Measurements from ENCODE around the gene TMOD4. TPM values are rescaled to one million over a fixed set of nuclear protein-coding genes. Genes with fewer than 3 reads are reported as not detected.
"Not testable (repeated sequence)": the region's sequence is repeated elsewhere in the genome, so short reads cannot be mapped to it uniquely, and the experiment has no call there.

The TMOD4 gene
- total RNA-seq: not detected in 2 replicates

GRCh38 chr1:151175863-151176262 lies at the start of gene TMOD4:
TSS of gene TMOD4 (minus strand) at chr1:151175981. CDS start at chr1:151174875, 1,106 bp downstream.
- H3K4me3 ChIP-seq (ENCODE audit: low read depth, low read length): no peak within 1 kb of the TSS
- TF ChIP-seq, protein P1, sequence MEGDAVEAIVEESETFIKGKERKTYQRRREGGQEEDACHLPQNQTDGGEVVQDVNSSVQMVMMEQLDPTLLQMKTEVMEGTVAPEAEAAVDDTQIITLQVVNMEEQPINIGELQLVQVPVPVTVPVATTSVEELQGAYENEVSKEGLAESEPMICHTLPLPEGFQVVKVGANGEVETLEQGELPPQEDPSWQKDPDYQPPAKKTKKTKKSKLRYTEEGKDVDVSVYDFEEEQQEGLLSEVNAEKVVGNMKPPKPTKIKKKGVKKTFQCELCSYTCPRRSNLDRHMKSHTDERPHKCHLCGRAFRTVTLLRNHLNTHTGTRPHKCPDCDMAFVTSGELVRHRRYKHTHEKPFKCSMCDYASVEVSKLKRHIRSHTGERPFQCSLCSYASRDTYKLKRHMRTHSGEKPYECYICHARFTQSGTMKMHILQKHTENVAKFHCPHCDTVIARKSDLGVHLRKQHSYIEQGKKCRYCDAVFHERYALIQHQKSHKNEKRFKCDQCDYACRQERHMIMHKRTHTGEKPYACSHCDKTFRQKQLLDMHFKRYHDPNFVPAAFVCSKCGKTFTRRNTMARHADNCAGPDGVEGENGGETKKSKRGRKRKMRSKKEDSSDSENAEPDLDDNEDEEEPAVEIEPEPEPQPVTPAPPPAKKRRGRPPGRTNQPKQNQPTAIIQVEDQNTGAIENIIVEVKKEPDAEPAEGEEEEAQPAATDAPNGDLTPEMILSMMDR (IDR thresholded peaks at IDR 0.05; ENCODE audit: insufficient read depth, low read depth, low read length): peak; percentile 70
- DNase-seq (ENCODE audit: low read depth): peak; percentile 12

DNA sequence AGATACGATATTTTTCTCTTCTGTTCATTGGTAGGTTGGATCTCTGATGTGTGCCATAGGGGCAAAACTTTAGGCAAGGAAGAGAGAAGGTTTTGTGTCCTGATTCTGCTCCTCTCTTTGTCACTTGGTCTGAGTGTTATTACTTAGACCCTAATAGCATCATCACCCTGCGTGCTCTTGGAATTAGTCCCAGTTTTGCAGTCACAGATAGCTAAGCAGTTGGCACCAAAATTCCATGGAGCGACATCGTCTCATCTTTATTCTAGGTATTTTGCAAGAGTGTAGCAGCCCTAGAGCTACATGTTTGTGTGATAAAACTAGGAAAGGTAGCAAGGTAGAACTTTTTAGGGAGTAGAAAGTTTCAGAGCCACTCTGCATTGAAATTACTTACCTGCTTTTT lies 46.3 kb upstream of the TMOD4 start:
- DNase-seq (ENCODE audit: low read depth): no peak
- TF ChIP-seq, protein P1 (IDR thresholded peaks at IDR 0.05; ENCODE audit: insufficient read depth, low read depth, low read length): no peak
- H3K4me3 ChIP-seq (ENCODE audit: low read depth, low read length): no peak overlapping the region

DNA sequence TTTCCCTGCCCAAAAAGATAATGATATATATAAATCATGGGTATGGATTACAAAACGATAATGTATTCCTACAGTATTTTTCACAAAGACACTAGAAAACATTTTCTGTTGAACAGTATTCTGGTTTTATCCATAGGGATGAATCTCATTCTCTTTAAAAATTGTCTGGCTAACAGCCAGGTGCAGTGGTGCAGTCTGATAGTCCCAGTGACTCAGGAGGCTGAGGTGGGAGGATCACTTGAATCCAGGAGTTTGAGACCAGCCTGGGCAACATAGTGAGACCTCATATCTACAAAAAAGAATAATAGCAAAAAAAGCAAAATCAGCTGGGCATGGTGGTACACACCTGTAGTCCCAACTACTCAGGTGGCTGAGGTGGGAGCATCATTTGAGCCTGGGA lies 45.8 kb upstream of the TMOD4 start:
- no peak for DNase-seq (ENCODE audit: low read depth)
- TF ChIP-seq, protein P1 (IDR thresholded peaks at IDR 0.05; ENCODE audit: insufficient read depth, low read depth, low read length): no peak
- H3K4me3 ChIP-seq (ENCODE audit: low read depth, low read length): no peak overlapping the region

- TF ChIP-seq, protein P1 (IDR thresholded peaks at IDR 0.05; ENCODE audit: insufficient read depth, low read depth, low read length): no peak
- DNase-seq (ENCODE audit: low read depth): no peak
- H3K4me3 ChIP-seq (ENCODE audit: low read depth, low read length): no peak overlapping the region
Observed at GRCh38 chr1:151213560-151213959, 37.8 kb upstream of the TMOD4 start.

DNA sequence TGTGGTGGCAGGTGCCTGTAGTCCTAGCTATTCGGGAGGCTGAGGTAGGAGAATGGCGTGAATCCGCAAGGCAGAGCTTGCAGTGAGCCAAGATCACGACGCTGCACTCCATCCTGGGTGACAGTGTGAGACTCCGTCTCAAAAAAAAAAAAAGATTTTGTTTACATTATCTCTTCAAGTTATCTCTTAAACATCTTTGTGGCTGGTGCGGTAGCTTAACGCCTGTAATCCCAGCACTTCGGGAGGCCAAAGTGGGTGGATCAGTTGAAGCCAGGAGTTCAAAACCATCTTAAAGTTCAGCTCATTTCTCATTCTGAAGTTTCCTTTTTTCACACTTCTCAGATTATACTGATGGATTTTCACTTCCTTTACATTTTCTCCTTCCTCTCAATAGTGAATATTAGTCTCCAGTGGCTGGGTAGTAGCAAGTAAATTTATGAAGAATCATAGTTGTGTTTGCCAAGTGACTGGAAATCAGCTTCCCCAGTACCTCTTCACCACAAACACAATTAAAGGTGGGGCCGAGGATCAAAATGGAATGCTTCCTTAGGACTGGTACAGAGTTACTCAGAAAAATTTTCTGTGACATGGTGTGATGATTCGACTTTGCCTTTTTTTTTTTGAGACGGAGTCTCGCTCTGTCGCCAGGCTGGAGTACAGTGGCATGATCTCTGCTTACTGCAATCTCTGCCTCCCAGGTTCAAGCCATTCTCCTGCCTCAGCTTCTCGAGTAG lies 36.4 kb upstream of the TMOD4 start:
- H3K4me3 ChIP-seq (ENCODE audit: low read depth, low read length): no peak overlapping the region
- TF ChIP-seq, protein P1 (IDR thresholded peaks at IDR 0.05; ENCODE audit: insufficient read depth, low read depth, low read length): no peak
- DNase-seq (ENCODE audit: low read depth): peak; percentile 73

GRCh38 chr1:151210830-151211229 lies 35.0 kb upstream of the TMOD4 start:
- peak; percentile 43 for DNase-seq (ENCODE audit: low read depth)

DNA sequence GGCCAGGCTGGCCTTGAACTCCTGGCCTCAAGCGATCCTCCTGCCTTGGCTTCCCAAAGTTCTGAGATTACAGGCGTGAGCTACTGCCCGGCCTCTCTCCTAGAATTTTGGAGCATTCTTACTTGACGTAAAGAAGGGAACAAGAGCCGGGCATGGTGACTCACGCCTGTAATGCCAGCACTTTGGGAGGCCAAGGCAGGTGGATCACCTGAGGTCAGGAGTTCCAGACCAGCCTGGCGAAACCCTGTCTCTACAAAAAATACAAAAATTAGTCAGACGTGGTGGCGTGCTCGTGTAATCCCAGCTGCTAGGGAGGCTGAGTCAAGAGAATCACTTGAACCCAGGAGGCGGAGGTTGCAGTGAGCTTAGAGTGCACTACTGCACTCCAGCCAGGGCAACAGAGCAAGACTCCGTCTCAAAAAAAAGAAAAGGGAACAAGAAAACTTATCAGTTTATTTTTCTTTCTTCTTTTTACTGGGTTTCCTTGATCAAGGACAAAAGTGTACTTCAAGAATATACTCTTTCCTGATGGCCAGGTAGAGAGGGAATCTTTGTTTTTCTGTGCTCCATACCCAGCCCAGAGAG lies 29.7 kb upstream of the TMOD4 start:
- H3K4me3 ChIP-seq (ENCODE audit: low read depth, low read length); DNase-seq (ENCODE audit: low read depth): not testable (repeated sequence)

More at GRCh38 chr1:151210830-151211229, 35.0 kb upstream of the TMOD4 start:
- TF ChIP-seq, protein P1 (IDR thresholded peaks at IDR 0.05; ENCODE audit: insufficient read depth, low read depth, low read length): no peak
- no peak overlapping the region for H3K4me3 ChIP-seq (ENCODE audit: low read depth, low read length)

Measured in fibroblast of villous mesenchyme (primary cell).